ENCODE data around the gene HSPG2. TPM values are rescaled to one million over a fixed set of nuclear protein-coding genes. Genes with fewer than 3 reads are reported as not detected.
A peak's percentile ranks its signal among the peaks of the same experiment; 100 is the strongest.

The HSPG2 gene
- total and polyA plus RNA-seq, 2 of the 13 experiments (the other 11 are each of a cell fraction or from before 2014, with no cell fraction given) = 9.1 to 13.1 TPM

DNA sequence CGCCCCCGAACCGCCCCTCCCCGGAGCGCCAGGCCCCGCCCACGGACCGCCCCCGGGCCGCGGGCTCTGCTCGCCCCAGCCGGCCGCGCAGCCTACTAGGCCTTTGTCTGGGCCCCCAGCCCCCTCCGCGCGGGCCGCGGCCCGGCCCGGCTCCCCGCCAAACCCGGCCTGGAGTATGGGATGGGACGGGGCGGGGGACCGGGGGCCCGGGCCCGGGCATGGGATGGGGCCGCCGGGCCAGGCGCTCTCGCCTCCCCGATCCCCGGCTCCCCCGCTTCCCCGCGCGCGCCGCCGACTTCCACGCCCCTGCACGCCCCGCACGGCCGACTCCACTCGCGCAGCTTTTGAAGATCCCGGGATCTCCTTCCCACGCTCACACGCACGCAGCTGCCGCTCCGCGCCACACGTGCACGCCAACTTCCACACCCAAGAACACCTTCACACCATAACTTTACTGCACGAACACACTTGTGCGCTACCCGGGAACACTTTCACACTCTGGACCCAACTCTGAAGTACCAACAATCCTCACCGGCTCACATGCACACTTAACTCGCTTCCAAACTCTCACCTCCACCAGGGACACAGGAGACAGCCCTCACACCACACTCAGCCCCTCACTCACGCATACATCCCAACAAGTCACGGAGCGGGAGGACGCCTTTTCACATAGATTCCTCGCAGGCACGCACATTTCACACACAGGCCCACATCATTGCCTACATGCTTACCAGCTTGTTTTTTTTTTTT, 437 bp upstream of the HSPG2 start (continued):
- TF ChIP-seq, protein P1, sequence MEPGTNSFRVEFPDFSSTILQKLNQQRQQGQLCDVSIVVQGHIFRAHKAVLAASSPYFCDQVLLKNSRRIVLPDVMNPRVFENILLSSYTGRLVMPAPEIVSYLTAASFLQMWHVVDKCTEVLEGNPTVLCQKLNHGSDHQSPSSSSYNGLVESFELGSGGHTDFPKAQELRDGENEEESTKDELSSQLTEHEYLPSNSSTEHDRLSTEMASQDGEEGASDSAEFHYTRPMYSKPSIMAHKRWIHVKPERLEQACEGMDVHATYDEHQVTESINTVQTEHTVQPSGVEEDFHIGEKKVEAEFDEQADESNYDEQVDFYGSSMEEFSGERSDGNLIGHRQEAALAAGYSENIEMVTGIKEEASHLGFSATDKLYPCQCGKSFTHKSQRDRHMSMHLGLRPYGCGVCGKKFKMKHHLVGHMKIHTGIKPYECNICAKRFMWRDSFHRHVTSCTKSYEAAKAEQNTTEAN (CRISPR knock-in tag; conservative IDR thresholded peaks at IDR 0.05) = peak; percentile 77; the same call in 1 of the 2 replicates
- TF ChIP-seq SRSF9 (IDR thresholded peaks at IDR 0.05; ENCODE audit: borderline replicate concordance, insufficient read depth, low read depth, low read length, poor library complexity, severe bottlenecking) = no peak
- TF ChIP-seq, protein P2, sequence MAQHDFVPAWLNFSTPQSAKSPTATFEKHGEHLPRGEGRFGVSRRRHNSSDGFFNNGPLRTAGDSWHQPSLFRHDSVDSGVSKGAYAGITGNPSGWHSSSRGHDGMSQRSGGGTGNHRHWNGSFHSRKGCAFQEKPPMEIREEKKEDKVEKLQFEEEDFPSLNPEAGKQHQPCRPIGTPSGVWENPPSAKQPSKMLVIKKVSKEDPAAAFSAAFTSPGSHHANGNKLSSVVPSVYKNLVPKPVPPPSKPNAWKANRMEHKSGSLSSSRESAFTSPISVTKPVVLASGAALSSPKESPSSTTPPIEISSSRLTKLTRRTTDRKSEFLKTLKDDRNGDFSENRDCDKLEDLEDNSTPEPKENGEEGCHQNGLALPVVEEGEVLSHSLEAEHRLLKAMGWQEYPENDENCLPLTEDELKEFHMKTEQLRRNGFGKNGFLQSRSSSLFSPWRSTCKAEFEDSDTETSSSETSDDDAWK (CRISPR knock-in tag; IDR thresholded peaks at IDR 0.05) = no peak
- no peak for TF ChIP-seq JDP2 (CRISPR knock-in tag; IDR thresholded peaks at IDR 0.05; ENCODE audit: borderline replicate concordance)
- no peak for TF ChIP-seq ZNF619 (CRISPR knock-in tag; IDR thresholded peaks at IDR 0.05)
- no peak for TF ChIP-seq TAF15 (IDR thresholded peaks at IDR 0.05; ENCODE audit: low read depth, low read length, poor library complexity, severe bottlenecking)
- no peak for TF ChIP-seq ZNF773 (CRISPR knock-in tag; IDR thresholded peaks at IDR 0.05; ENCODE audit: borderline replicate concordance)
- TF ChIP-seq NCOR1 (IDR thresholded peaks at IDR 0.05; ENCODE audit: borderline replicate concordance, low read length) = no peak
- no peak for TF ChIP-seq ESRRA (CRISPR knock-in tag; IDR thresholded peaks at IDR 0.05; ENCODE audit: low read depth)
- TF ChIP-seq, protein P3, sequence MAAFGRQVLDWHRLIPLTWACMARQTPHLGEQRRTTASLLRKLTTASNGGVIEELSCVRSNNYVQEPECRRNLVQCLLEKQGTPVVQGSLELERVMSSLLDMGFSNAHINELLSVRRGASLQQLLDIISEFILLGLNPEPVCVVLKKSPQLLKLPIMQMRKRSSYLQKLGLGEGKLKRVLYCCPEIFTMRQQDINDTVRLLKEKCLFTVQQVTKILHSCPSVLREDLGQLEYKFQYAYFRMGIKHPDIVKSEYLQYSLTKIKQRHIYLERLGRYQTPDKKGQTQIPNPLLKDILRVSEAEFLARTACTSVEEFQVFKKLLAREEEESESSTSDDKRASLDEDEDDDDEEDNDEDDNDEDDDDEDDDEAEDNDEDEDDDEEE (CRISPR knock-in tag; IDR thresholded peaks at IDR 0.05) = no peak
- TF ChIP-seq ZNF720 (CRISPR knock-in tag; IDR thresholded peaks at IDR 0.05) = no peak
- TF ChIP-seq, protein P4, sequence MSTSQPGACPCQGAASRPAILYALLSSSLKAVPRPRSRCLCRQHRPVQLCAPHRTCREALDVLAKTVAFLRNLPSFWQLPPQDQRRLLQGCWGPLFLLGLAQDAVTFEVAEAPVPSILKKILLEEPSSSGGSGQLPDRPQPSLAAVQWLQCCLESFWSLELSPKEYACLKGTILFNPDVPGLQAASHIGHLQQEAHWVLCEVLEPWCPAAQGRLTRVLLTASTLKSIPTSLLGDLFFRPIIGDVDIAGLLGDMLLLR (CRISPR knock-in tag; IDR thresholded peaks at IDR 0.05) = no peak
- TF ChIP-seq MYC (CRISPR knock-in tag; IDR thresholded peaks at IDR 0.05; ENCODE audit: borderline replicate concordance) = peak; percentile 75; the same call in 1 of the 2 replicates
- TF ChIP-seq, protein P5, sequence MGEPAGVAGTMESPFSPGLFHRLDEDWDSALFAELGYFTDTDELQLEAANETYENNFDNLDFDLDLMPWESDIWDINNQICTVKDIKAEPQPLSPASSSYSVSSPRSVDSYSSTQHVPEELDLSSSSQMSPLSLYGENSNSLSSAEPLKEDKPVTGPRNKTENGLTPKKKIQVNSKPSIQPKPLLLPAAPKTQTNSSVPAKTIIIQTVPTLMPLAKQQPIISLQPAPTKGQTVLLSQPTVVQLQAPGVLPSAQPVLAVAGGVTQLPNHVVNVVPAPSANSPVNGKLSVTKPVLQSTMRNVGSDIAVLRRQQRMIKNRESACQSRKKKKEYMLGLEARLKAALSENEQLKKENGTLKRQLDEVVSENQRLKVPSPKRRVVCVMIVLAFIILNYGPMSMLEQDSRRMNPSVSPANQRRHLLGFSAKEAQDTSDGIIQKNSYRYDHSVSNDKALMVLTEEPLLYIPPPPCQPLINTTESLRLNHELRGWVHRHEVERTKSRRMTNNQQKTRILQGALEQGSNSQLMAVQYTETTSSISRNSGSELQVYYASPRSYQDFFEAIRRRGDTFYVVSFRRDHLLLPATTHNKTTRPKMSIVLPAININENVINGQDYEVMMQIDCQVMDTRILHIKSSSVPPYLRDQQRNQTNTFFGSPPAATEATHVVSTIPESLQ (CRISPR knock-in tag; conservative IDR thresholded peaks at IDR 0.05) = no peak
- no peak for TF ChIP-seq ZNF607 (CRISPR knock-in tag; IDR thresholded peaks at IDR 0.05; ENCODE audit: borderline replicate concordance)
- TF ChIP-seq ZNF292 (CRISPR knock-in tag; IDR thresholded peaks at IDR 0.05; ENCODE audit: borderline replicate concordance, low read depth) = no peak
- 0 out of 2 replicates have a peak, but pooled peaks have one; percentile 8 for TF ChIP-seq ZNF143 (CRISPR knock-in tag; IDR thresholded peaks at IDR 0.05)
- no peak; the same call in 1 of the 2 replicates for TF ChIP-seq PHF21A (CRISPR knock-in tag; IDR thresholded peaks at IDR 0.05)
- TF ChIP-seq MATR3 (CRISPR knock-in tag; IDR thresholded peaks at IDR 0.05) = no peak
- TF ChIP-seq, protein P6, sequence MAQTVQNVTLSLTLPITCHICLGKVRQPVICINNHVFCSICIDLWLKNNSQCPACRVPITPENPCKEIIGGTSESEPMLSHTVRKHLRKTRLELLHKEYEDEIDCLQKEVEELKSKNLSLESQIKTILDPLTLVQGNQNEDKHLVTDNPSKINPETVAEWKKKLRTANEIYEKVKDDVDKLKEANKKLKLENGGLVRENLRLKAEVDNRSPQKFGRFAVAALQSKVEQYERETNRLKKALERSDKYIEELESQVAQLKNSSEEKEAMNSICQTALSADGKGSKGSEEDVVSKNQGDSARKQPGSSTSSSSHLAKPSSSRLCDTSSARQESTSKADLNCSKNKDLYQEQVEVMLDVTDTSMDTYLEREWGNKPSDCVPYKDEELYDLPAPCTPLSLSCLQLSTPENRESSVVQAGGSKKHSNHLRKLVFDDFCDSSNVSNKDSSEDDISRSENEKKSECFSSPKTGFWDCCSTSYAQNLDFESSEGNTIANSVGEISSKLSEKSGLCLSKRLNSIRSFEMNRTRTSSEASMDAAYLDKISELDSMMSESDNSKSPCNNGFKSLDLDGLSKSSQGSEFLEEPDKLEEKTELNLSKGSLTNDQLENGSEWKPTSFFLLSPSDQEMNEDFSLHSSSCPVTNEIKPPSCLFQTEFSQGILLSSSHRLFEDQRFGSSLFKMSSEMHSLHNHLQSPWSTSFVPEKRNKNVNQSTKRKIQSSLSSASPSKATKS (CRISPR knock-in tag; IDR thresholded peaks at IDR 0.05) = no peak
